ENCODE results near the gene TMC2.
"Not testable (repeated sequence)": the region's sequence is repeated elsewhere in the genome, so short reads cannot be mapped to it uniquely, and the experiment has no call there.

TMC2 gene

GRCh38 chr20:2522826-2523429 lies 13.4 kb upstream of the TMC2 start:
- H3K27ac ChIP-seq, H3K4me3 ChIP-seq: not testable (repeated sequence)

- Histone ChIP-seq H3K27ac (peak overlapping the region; percentile 68 to 98 (median 91)), H3K4me3 (peak overlapping the region; percentile 55 to 76 (median 65))
These were observed 12.3 kb upstream of the TMC2 start for GRCh38 chr20:2523919-2524708.

- peak overlapping the region; percentile 68 to 98 (median 91) for H3K27ac ChIP-seq
These were observed 11.5 kb upstream of the TMC2 start for GRCh38 chr20:2524709-2525506.

GRCh38 chr20:2526218-2526583 lies 10.2 kb upstream of the TMC2 start:
- not testable (repeated sequence) for H3K4me3 ChIP-seq, H3K27ac ChIP-seq

More at GRCh38 chr20:2524709-2525506, 11.5 kb upstream of the TMC2 start:
- peak overlapping the region; percentile 55 to 76 (median 65) for H3K4me3 ChIP-seq

- H3K27ac ChIP-seq: no peak overlapping the region
- no peak overlapping the region for H3K4me3 ChIP-seq
These were observed 8.6 kb upstream of the TMC2 start for GRCh38 chr20:2527762-2528161.

GRCh38 chr20:2528671-2529271 lies 7.6 kb upstream of the TMC2 start:
- Histone ChIP-seq H3K4me3 (no peak overlapping the region), H3K27ac (no peak overlapping the region)

- H3K27ac ChIP-seq: no peak overlapping the region
These were observed 3.3 kb upstream of the TMC2 start for GRCh38 chr20:2533118-2533517.

GRCh38 chr20:2535711-2536559 lies 438 bp upstream of the TMC2 start:
- H3K4me3 ChIP-seq: no peak overlapping the region
- no peak overlapping the region for H3K27ac ChIP-seq

More at GRCh38 chr20:2533118-2533517, 3.3 kb upstream of the TMC2 start:
- no peak overlapping the region for H3K4me3 ChIP-seq

- Histone ChIP-seq H3K4me3 (no peak overlapping the region), H3K27ac (no peak overlapping the region)
These were observed 728 bp downstream of the TMC2 start for GRCh38 chr20:2537101-2537500.

GRCh38 chr20:2538356-2538755 lies 2.0 kb downstream of the TMC2 start:
- H3K27ac ChIP-seq: peak overlapping the region in 1 of 21 experiments; percentile 64

GRCh38 chr20:2538931-2539720 lies 2.8 kb downstream of the TMC2 start:
- no peak overlapping the region for H3K4me3 ChIP-seq
- H3K27ac ChIP-seq: peak overlapping the region in 1 of 21 experiments; percentile 64

More at GRCh38 chr20:2538356-2538755, 2.0 kb downstream of the TMC2 start:
- no peak overlapping the region for H3K4me3 ChIP-seq

GRCh38 chr20:2541940-2542339 lies 5.6 kb downstream of the TMC2 start:
- H3K4me3 ChIP-seq: no peak overlapping the region

GRCh38 chr20:2542361-2542760 lies 6.0 kb downstream of the TMC2 start:
- Histone ChIP-seq H3K27ac (no peak overlapping the region), H3K4me3 (no peak overlapping the region)

More at GRCh38 chr20:2541940-2542339, 5.6 kb downstream of the TMC2 start:
- H3K27ac ChIP-seq: no peak overlapping the region

GRCh38 chr20:2544211-2544610 lies 7.8 kb downstream of the TMC2 start:
- H3K4me3 ChIP-seq: no peak overlapping the region
- no peak overlapping the region for H3K27ac ChIP-seq

- no peak overlapping the region for H3K4me3 ChIP-seq
- H3K27ac ChIP-seq: no peak overlapping the region
These were observed 9.2 kb downstream of the TMC2 start for GRCh38 chr20:2545594-2545993.

GRCh38 chr20:2557873-2558580 lies 21.7 kb downstream of the TMC2 start:
- no peak overlapping the region for H3K27ac ChIP-seq
- no peak overlapping the region for H3K4me3 ChIP-seq

GRCh38 chr20:2558581-2559278 lies 22.4 kb downstream of the TMC2 start:
- H3K4me3 ChIP-seq: peak overlapping the region in 1 of 7 experiments; percentile 6
- no peak overlapping the region for H3K27ac ChIP-seq

All from skin epidermis (tissue), 12 donors.